CD14-positive monocyte (primary cell): ENCODE results near the gene TSHZ2. TPM values are rescaled to one million over a fixed set of nuclear protein-coding genes. Genes with fewer than 3 reads are reported as not detected.

Experiments
- DNase-seq, 3 donors: peaks; one replicate each; pipeline ENCODE4 v3.0.0-alpha.2; 2011 to 2022
- H2AFZ ChIP-seq: 2 replicates; pipeline ENCODE4 v1.6.0; 2012; ENCODE audit warnings: mild to moderate bottlenecking, low read depth, low read length, inconsistent platforms; ENCODE audit not compliant: insufficient read depth, poor library complexity, severe bottlenecking
- H3K27ac ChIP-seq, 2 donors: 1 replicate in 1 of 2; 2 replicates in 1 of 2; pipeline ENCODE4 v1.5.1; 2012 to 2013; ENCODE audit warnings: low read length in 2 of 2, control low read depth in 1 of 2, inconsistent platforms in 1 of 2, low read depth in 1 of 2, mild to moderate bottlenecking in 1 of 2
- H3K27me3 ChIP-seq, 2 donors: one replicate each; pipeline versions ENCODE4 v1.6.0 to v1.6.1; 2011 to 2013; ENCODE audit warnings: low read length in 2 of 2; ENCODE audit not compliant: control insufficient read depth in 2 of 2, insufficient read depth in 2 of 2
- H3K36me3 ChIP-seq, 2 donors: replicated peaks in 1 of 2; 1 replicate in 1 of 2; 2 replicates in 1 of 2; pipeline versions ENCODE4 v1.5.1 to v1.6.1; 2012 to 2013; ENCODE audit warnings: low read length in 2 of 2, control low read depth in 1 of 2, inconsistent platforms in 1 of 2, mild to moderate bottlenecking in 1 of 2; ENCODE audit not compliant: insufficient read depth in 2 of 2, control insufficient read depth in 1 of 2
- H3K4me1 ChIP-seq, 2 donors: 1 replicate in 1 of 2; 2 replicates in 1 of 2; pipeline versions ENCODE4 v1.5.1 to v1.6.1; 2012 to 2013; ENCODE audit warnings: low read length in 2 of 2, control low read depth in 1 of 2, inconsistent platforms in 1 of 2, mild to moderate bottlenecking in 1 of 2, moderate library complexity in 1 of 2; ENCODE audit not compliant: insufficient read depth in 2 of 2, control insufficient read depth in 1 of 2
- H3K4me2 ChIP-seq: replicated peaks from 2 replicates; pipeline ENCODE3; 2012; ENCODE audit warnings: low read length, moderate library complexity, mild to moderate bottlenecking; ENCODE audit not compliant: poor library complexity, severe bottlenecking; ENCODE audit errors: extremely low read depth
- H3K4me3 ChIP-seq, 3 experiments: fragments of 200-600 bp in 1 of 3; sonication (generic) in 1 of 3; replicated peaks in 1 of 3; 1 replicate in 2 of 3; 2 replicates in 1 of 3; pipeline ENCODE4 v1.5.1; 2011 to 2013; ENCODE audit warnings: low read length in 3 of 3, mild to moderate bottlenecking in 3 of 3, control low read depth in 2 of 3, low read depth in 2 of 3, inconsistent platforms in 1 of 3, moderate library complexity in 1 of 3
- H3K79me2 ChIP-seq: 2 replicates; pipeline ENCODE4 v1.6.0; 2012; ENCODE audit warnings: mild to moderate bottlenecking, control low read depth, inconsistent platforms, low read length, moderate library complexity; ENCODE audit not compliant: insufficient read depth
- H3K9ac ChIP-seq: 2 replicates; pipeline ENCODE4 v1.6.0; 2017; ENCODE audit warnings: low read length, mild to moderate bottlenecking; ENCODE audit not compliant: insufficient read depth, poor library complexity, severe bottlenecking
- H3K9me3 ChIP-seq, 2 donors: replicated peaks in 1 of 2; 1 replicate in 1 of 2; 2 replicates in 1 of 2; pipeline versions ENCODE4 v1.5.1 to v1.6.1; 2012 to 2013; ENCODE audit warnings: low read length in 2 of 2, control low read depth in 1 of 2; ENCODE audit not compliant: control insufficient read depth in 1 of 2, insufficient read depth in 1 of 2
- H4K20me1 ChIP-seq: 2 replicates; pipeline ENCODE4 v1.6.0; 2012; ENCODE audit warnings: mild to moderate bottlenecking, low read length, control low read depth, moderate library complexity; ENCODE audit not compliant: insufficient read depth
- H3K27ac Mint-ChIP-seq, 7 donors: one replicate each; pipeline ENCODE4 v1.8.0; 2020; ENCODE audit warnings: mild to moderate bottlenecking in 7 of 7, mixed read lengths in 7 of 7, moderate library complexity in 6 of 7, inconsistent platforms in 2 of 7
- H3K27me3 Mint-ChIP-seq, 3 donors: one replicate each; pipeline ENCODE4 v1.8.0; 2021 to 2022; ENCODE audit warnings: low read depth in 3 of 3, mild to moderate bottlenecking in 3 of 3, mixed read lengths in 3 of 3, moderate library complexity in 3 of 3, inconsistent platforms in 1 of 3
- H3K36me3 Mint-ChIP-seq, 2 donors: one replicate each; pipeline ENCODE4 v1.8.0; 2020; ENCODE audit warnings: mixed read lengths in 2 of 2, inconsistent platforms in 1 of 2, mild to moderate bottlenecking in 1 of 2
- H3K4me1 Mint-ChIP-seq: one replicate; pipeline ENCODE4 v1.8.0; 2020; ENCODE audit warnings: mild to moderate bottlenecking, mixed read lengths
- H3K4me3 Mint-ChIP-seq, 2 donors: one replicate each; pipeline ENCODE4 v1.8.0; 2020; ENCODE audit warnings: mild to moderate bottlenecking in 2 of 2, mixed read lengths in 2 of 2, moderate library complexity in 1 of 2
- H3K9me3 Mint-ChIP-seq, 7 donors: one replicate each; pipeline ENCODE4 v1.8.0; 2020 to 2022; ENCODE audit warnings: mixed read lengths in 7 of 7, mild to moderate bottlenecking in 6 of 7, moderate library complexity in 6 of 7, inconsistent platforms in 2 of 7
- CTCF ChIP-seq: fragments of 200-600 bp; IDR thresholded peaks from one replicate; pipeline ENCODE4 v1.8.0; 2022; ENCODE audit warnings: antibody characterized with exemption, mild to moderate bottlenecking
- WGBS: methylation state at CpG from one replicate; pipeline ENCODE4 v1.1.5; 2013; ENCODE audit warnings: missing lambda C conversion rate; ENCODE audit not compliant: insufficient coverage; 5-methylcytosine and 5-hydroxymethylcytosine counted together
- intact Hi-C, 2 donors: fragments of 100-400 bp; cut with micrococcal nuclease; formaldehyde crosslinking; loops; one replicate each; pipeline versions ENCODE4 v1.15.0 to v1.15.1; 2023
- polyA plus RNA-seq, 3 donors: library from polyadenylated mRNA; depleted of rRNA in 1 of 3; unstranded in 2 of 3; stranded (reverse) in 1 of 3; fragments of 300-500 nt in 2 of 3; fragments of >200 nt in 1 of 3; fragmentation: Illumina TruSeq in 2 of 3; gene quantifications; 1 replicate in 2 of 3; 2 replicates in 1 of 3; pipeline ENCODE4 v1.2.3, GENCODE V29; 2012 to 2021

The TSHZ2 gene
- polyA plus RNA-seq, 3 donors: not detected

DNA sequence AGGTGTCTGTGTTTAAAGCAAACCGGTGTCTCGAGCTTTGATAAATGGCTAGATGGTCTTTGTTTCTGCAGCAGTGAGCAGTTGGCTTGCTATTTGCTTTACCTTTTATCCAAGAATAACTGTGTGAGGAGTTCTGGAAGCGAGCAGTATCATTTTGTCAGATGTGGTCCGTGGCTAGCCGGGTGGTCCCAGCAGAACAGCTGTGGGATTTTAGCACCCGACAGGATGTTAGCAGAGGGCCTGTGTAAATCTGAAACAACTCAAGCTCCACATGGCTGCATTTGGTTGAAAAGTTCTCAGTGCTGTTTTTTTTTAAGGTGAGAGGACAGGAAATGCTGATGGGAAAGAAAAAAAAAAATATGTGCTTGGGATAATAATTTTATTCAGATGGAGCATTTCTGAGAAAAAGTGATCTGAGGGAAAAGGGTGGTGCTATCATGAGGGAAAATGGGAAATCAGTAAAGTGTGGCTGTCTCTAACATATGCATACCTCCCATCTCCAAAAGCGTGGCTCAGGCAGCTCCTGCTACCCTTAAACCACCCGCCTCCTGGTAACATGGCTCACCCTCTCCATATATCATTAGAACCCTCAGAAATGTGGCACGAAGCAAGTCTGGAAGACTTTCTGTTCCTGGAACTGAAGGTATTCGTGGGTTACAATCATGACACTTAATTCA is 215.4 kb downstream of the TSHZ2 start:
- peaks cover 0 to 11% (median 6%) of the 10 kb centered on the region in 3 donors for H3K27me3 Mint-ChIP-seq
- H2AFZ ChIP-seq: no peak overlapping the region
- no peaks in the 10 kb centered on the region for H3K4me1 ChIP-seq
- no peaks in the 10 kb centered on the region for H3K36me3 ChIP-seq
- no peak overlapping the region for H3K4me3 ChIP-seq
- no peak overlapping the region for H3K9ac ChIP-seq
- intact Hi-C loops: no loop called here
- no peaks in the 10 kb centered on the region for H3K36me3 Mint-ChIP-seq
- no peak overlapping the region for H3K4me2 ChIP-seq
- no peak overlapping the region for H3K27ac Mint-ChIP-seq
- WGBS: 83% methylated on average over 7 of the region's 10 CpGs
- no peak overlapping the region for H3K27ac ChIP-seq
- no peak for TF ChIP-seq CTCF
- H3K4me3 Mint-ChIP-seq: no peak overlapping the region
- DNase-seq: no peak
- no peaks in the 10 kb centered on the region for H3K4me1 Mint-ChIP-seq
- H4K20me1 ChIP-seq: no peaks in the 10 kb centered on the region
- no peaks in the 10 kb centered on the region for H3K27me3 ChIP-seq
- no peaks in the 10 kb centered on the region for H3K9me3 Mint-ChIP-seq
- H3K79me2 ChIP-seq: no peaks in the 10 kb centered on the region
- no peaks in the 10 kb centered on the region for H3K9me3 ChIP-seq

DNA sequence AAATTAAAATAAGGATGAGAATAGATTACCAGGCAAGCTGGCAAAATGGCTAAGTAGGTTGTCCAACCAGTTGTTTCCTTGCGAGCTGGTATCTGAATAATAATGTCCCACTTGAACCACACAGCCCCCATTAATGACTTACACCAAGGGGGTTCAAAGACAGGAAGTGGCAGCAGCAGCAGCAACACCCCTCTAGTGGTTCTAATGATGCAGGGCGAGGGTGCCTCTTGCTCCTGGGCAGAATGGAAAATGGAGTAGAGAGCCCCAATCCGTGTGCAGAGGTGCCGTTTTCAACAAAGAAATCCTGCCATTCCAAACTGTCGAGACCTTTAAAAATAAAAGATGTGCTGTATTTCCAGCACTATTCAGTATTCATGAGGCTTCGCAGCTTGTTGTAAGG is 218.1 kb downstream of the TSHZ2 start:
- H3K79me2 ChIP-seq: no peaks in the 10 kb centered on the region
- no peak overlapping the region for H2AFZ ChIP-seq
- no peaks in the 10 kb centered on the region for H3K4me1 ChIP-seq
- H3K27ac ChIP-seq: no peak overlapping the region
- H3K9ac ChIP-seq: no peak overlapping the region
- H3K4me3 ChIP-seq: no peak overlapping the region
- H4K20me1 ChIP-seq: no peaks in the 10 kb centered on the region
- no peaks in the 10 kb centered on the region for H3K36me3 ChIP-seq
- no peaks in the 10 kb centered on the region for H3K27me3 ChIP-seq
- no peak overlapping the region for H3K4me2 ChIP-seq
- H3K9me3 ChIP-seq: no peaks in the 10 kb centered on the region
- no peaks in the 10 kb centered on the region for H3K9me3 Mint-ChIP-seq
- no peaks in the 10 kb centered on the region for H3K4me1 Mint-ChIP-seq
- peaks cover 0 to 18% (median 4%) of the 10 kb centered on the region in 3 donors for H3K27me3 Mint-ChIP-seq
- TF ChIP-seq CTCF: no peak
- DNase-seq: no peak
- intact Hi-C loops: no loop called here
- no peak overlapping the region for H3K27ac Mint-ChIP-seq
- no peaks in the 10 kb centered on the region for H3K36me3 Mint-ChIP-seq
- H3K4me3 Mint-ChIP-seq: no peak overlapping the region
- WGBS: 100% methylated on average over 1 of the region's 6 CpGs
